Measurements from ENCODE around the gene FN3K.
A peak's percentile ranks its signal among the peaks of the same experiment; 100 is the strongest.

The FN3K gene

GRCh38 chr17:82713071-82713723 is 22.2 kb upstream of the FN3K start:
- no peak for DNase-seq (ENCODE audit: low read depth)
- no peak overlapping the region for H3K4me3 ChIP-seq (ENCODE audit: control insufficient read depth, low read depth, low read length)
- no peak for TF ChIP-seq CTCF (conservative IDR thresholded peaks at IDR 0.05; ENCODE audit: control insufficient read depth, insufficient read depth, low read depth, low read length)

- peak; percentile 87 for DNase-seq (ENCODE audit: low read depth)
- H3K4me3 ChIP-seq (ENCODE audit: control insufficient read depth, low read depth, low read length): peak within 1 kb of the TSS; percentile 76
- no peak for TF ChIP-seq CTCF (conservative IDR thresholded peaks at IDR 0.05; ENCODE audit: control insufficient read depth, insufficient read depth, low read depth, low read length)
Measured at GRCh38 chr17:82716203-82717010, 19.0 kb upstream of the FN3K start, which contains the start of gene FN3KRP. FN3KRP (plus strand) TSS chr17:82716706; CDS start chr17:82716756, 50 bp downstream.

- TF ChIP-seq CTCF (conservative IDR thresholded peaks at IDR 0.05; ENCODE audit: control insufficient read depth, insufficient read depth, low read depth, low read length): no peak
- no peak for DNase-seq (ENCODE audit: low read depth)
- H3K4me3 ChIP-seq (ENCODE audit: control insufficient read depth, low read depth, low read length): no peak overlapping the region
Measured at GRCh38 chr17:82718986-82719685, 16.3 kb upstream of the FN3K start.

- H3K4me3 ChIP-seq (ENCODE audit: control insufficient read depth, low read depth, low read length): no peak overlapping the region
- TF ChIP-seq CTCF (conservative IDR thresholded peaks at IDR 0.05; ENCODE audit: control insufficient read depth, insufficient read depth, low read depth, low read length): no peak
- DNase-seq (ENCODE audit: low read depth): no peak
Measured at GRCh38 chr17:82720204-82720603, 15.2 kb upstream of the FN3K start.

DNA sequence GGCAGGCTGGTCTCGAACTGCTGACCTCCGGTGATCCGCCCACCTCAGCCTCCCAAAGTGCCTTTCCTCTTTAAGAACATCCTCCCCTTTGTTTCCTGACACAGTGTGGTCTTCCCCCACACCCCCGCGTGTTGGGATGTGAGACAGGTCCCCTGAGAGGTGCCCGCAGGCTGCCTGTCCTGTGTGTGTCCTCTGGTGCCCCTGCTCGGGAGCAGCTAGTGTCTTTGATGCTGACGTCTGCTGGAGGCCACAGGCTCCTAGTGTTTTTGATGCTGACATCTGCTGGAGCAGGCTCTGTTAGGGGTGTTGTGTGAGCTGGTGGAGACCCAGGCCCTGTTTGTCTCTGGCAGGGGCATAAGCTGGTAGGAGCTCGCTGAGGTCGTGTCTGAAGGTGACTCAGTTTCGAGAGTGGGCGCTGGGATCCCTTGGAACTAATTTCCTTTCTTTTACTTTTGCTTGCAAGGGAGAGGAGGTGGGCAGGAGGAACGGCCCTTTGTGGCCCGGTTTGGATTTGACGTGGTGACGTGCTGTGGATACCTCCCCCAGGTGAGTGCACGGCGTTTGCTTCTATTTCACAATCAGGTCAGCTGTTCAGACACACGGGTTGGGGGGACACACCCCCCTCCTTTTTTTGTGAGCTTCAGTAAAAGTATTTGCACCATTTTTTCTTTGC is 12.9 kb upstream of the FN3K start:
- DNase-seq (ENCODE audit: low read depth): no peak
- no peak for TF ChIP-seq CTCF (conservative IDR thresholded peaks at IDR 0.05; ENCODE audit: control insufficient read depth, insufficient read depth, low read depth, low read length)
- no peak overlapping the region for H3K4me3 ChIP-seq (ENCODE audit: control insufficient read depth, low read depth, low read length)

DNA sequence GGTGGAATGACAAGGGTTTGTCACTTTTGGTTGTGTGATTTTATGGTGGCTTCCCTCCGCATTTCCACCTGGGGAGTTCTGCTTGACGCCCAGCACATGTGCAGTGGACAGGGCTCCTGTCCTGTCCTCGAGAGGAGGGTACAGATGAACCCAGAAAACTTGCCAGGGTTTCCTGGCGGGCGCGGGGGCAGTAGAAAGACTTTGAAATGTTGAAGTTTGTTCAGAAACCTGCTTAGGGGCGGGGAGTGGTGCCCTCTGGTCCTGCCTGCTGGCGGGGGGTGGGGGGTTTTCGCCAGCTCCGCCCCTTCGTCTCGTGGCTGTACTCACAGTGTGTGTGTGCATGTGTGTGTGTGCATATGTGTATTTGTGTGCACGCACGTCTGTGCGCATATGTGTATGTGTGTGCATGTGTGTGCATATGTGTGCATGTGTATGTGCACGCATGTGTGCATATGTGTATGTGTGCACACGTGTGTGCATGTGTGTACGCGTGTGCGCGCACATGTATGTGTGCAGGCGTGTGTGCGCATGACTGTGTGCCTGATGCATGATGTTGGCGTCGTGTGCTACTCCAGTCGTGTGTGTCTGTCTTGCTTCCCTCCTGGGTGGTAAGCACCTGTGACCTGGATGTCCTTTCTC is 12.1 kb upstream of the FN3K start:
- no peak overlapping the region for H3K4me3 ChIP-seq (ENCODE audit: control insufficient read depth, low read depth, low read length)
- DNase-seq (ENCODE audit: low read depth): no peak
- TF ChIP-seq CTCF (conservative IDR thresholded peaks at IDR 0.05; ENCODE audit: control insufficient read depth, insufficient read depth, low read depth, low read length): no peak
